ENCODE data around the gene CAPN15. TPM values are rescaled to one million over a fixed set of nuclear protein-coding genes. Genes with fewer than 3 reads are reported as not detected.

CAPN15 gene
- polyA plus RNA-seq, 1 experiment: 7.5 TPM

GRCh38 chr16:519841-520687, 7.4 kb upstream of the CAPN15 start:
- POLR2A ChIA-PET: no interaction called here
- Histone ChIP-seq H3K9me3 (ENCODE audit: control insufficient read depth, insufficient read depth, low read length) (no peaks in the 10 kb centered on the region; the same call in 1 of the 2 replicates), H3K4me3 (ENCODE audit: low read depth, low read length) (no peak overlapping the region), H3K27ac (ENCODE audit: low read depth, low read length) (no peak overlapping the region), H3K27me3 (ENCODE audit: control insufficient read depth, insufficient read depth, low read length) (no peaks in the 10 kb centered on the region)
- DNase-seq (ENCODE audit: low read depth, low spot score): no peak
- CTCF ChIA-PET: no interaction called here
- TF ChIP-seq CTCF (IDR thresholded peaks at IDR 0.05; ENCODE audit: low read depth, low read length): no peak

GRCh38 chr16:520847-521246, 6.7 kb upstream of the CAPN15 start:
- Histone ChIP-seq H3K27ac (ENCODE audit: low read depth, low read length) (no peak overlapping the region), H3K27me3 (ENCODE audit: control insufficient read depth, insufficient read depth, low read length) (no peaks in the 10 kb centered on the region), H3K9me3 (ENCODE audit: control insufficient read depth, insufficient read depth, low read length) (no peaks in the 10 kb centered on the region; the same call in 1 of the 2 replicates), H3K4me3 (ENCODE audit: low read depth, low read length) (no peak overlapping the region)
- DNase-seq (ENCODE audit: low read depth, low spot score): no peak
- no peak for TF ChIP-seq CTCF (IDR thresholded peaks at IDR 0.05; ENCODE audit: low read depth, low read length)
- CTCF ChIA-PET: no interaction called here
- POLR2A ChIA-PET: no interaction called here

- Histone ChIP-seq H3K27me3 (ENCODE audit: control insufficient read depth, insufficient read depth, low read length) (no peaks in the 10 kb centered on the region), H3K9me3 (ENCODE audit: control insufficient read depth, insufficient read depth, low read length) (no peaks in the 10 kb centered on the region; the same call in 1 of the 2 replicates), H3K27ac (ENCODE audit: low read depth, low read length) (no peak overlapping the region), H3K4me3 (ENCODE audit: low read depth, low read length) (no peak overlapping the region)
- CTCF ChIA-PET: interaction anchor here (0.6 kb wide), 1 partner anchor 1290 kb away, joined by 3 read pairs; no protein-coding TSS in a partner anchor
- POLR2A ChIA-PET: no interaction called here
- no peak for TF ChIP-seq CTCF (IDR thresholded peaks at IDR 0.05; ENCODE audit: low read depth, low read length)
- no peak for DNase-seq (ENCODE audit: low read depth, low spot score)
Observed at GRCh38 chr16:521381-522210, 5.9 kb upstream of the CAPN15 start.

GRCh38 chr16:522320-523096, 5.0 kb upstream of the CAPN15 start:
- no peaks in the 10 kb centered on the region; the same call in 1 of the 2 replicates for H3K9me3 ChIP-seq (ENCODE audit: control insufficient read depth, insufficient read depth, low read length)
- TF ChIP-seq CTCF (IDR thresholded peaks at IDR 0.05; ENCODE audit: low read depth, low read length): no peak
- no peak overlapping the region for H3K27ac ChIP-seq (ENCODE audit: low read depth, low read length)
- CTCF ChIA-PET: interaction anchor here (0.6 kb wide), 1 partner anchor 1289 kb away, joined by 3 read pairs; no protein-coding TSS in a partner anchor
- no peak overlapping the region for H3K4me3 ChIP-seq (ENCODE audit: low read depth, low read length)
- no peaks in the 10 kb centered on the region for H3K27me3 ChIP-seq (ENCODE audit: control insufficient read depth, insufficient read depth, low read length)
- POLR2A ChIA-PET: no interaction called here
- no peak for DNase-seq (ENCODE audit: low read depth, low spot score)
